GM13976 (cell line): ENCODE data around the gene DNAJB11.

ENCODE experiments used
- DNase-seq: peaks from one replicate; pipeline ENCODE4 v3.0.0; 2012; ENCODE audit warnings: low spot score
- in situ Hi-C: fragments of 300-500 bp; cut with MboI; formaldehyde crosslinking; loops from one replicate; pipeline ENCODE4 v1.12.0; 2022; ENCODE audit warnings: low sequenced_read_pairs, mixed read lengths, inconsistent platforms; ENCODE audit not compliant: unreplicated experiment
- TF ChIP-seq, protein P1 (sequence below): IDR thresholded peaks from 2 replicates; pipeline ENCODE4 v1.5.1; 2012; ENCODE audit warnings: borderline replicate concordance, mild to moderate bottlenecking; ENCODE audit not compliant: insufficient read depth; ENCODE audit errors: extremely low read depth, missing control alignments, control extremely low read depth

The DNAJB11 gene

DNA sequence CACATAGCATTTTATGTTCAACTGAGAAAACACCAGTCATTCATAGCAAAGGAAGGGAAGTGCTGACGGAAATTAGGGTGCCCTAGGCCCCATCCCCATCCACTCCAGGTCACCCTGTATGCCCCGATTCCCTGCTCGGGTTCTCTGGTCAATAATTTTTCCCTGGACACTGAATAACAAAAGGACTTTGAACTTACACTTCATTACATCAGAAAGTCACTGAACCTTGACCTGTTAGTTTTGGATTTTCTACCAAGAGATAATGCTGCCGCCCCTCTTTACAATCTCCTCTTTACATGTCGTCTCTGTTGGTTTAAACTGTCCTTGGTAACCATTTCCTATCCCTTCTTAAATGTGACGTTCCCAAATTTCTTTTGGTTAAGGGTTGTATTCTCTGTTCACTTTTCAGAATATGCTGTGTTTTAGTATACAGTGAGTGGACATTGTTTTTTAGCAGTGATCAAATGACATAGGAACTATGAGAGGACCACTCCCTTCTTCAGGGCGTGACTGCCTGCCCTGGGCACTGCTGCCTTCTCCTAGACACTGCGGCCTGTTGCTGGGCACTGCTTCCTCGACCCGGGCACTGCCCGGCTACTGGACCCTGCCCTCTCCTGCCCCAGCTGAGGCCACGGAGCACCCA, 28.7 kb downstream of the DNAJB11 start:
- no peak for DNase-seq
- in situ Hi-C loops: no loop called here
- TF ChIP-seq, protein P1, sequence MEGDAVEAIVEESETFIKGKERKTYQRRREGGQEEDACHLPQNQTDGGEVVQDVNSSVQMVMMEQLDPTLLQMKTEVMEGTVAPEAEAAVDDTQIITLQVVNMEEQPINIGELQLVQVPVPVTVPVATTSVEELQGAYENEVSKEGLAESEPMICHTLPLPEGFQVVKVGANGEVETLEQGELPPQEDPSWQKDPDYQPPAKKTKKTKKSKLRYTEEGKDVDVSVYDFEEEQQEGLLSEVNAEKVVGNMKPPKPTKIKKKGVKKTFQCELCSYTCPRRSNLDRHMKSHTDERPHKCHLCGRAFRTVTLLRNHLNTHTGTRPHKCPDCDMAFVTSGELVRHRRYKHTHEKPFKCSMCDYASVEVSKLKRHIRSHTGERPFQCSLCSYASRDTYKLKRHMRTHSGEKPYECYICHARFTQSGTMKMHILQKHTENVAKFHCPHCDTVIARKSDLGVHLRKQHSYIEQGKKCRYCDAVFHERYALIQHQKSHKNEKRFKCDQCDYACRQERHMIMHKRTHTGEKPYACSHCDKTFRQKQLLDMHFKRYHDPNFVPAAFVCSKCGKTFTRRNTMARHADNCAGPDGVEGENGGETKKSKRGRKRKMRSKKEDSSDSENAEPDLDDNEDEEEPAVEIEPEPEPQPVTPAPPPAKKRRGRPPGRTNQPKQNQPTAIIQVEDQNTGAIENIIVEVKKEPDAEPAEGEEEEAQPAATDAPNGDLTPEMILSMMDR: no peak

DNA sequence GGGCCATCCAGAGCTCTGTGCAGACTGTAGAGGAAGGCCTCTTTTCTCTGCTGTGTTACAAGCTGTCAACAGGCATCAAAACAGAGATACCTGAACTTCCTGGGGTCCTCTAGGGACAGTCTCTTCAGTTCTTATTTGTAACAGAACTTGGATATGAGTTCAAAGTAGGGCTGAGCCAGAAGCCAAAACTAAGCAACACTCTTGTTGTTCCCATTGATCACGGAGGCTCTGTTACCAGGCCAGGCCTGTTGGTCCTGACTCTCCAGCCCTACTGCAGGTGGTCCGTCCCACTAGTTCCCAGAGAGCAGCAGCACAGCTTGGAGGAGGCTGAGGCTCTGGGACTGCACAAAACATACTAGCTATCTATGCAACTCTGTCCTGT, 29.3 kb downstream of the DNAJB11 start:
- no peak for DNase-seq
- in situ Hi-C loops: no loop called here
- TF ChIP-seq, protein P1: no peak

- TF ChIP-seq, protein P1: no peak
- no peak for DNase-seq
- in situ Hi-C loops: no loop called here
Measured at GRCh38 chr3:186600896-186601295, 30.4 kb downstream of the DNAJB11 start.

DNA sequence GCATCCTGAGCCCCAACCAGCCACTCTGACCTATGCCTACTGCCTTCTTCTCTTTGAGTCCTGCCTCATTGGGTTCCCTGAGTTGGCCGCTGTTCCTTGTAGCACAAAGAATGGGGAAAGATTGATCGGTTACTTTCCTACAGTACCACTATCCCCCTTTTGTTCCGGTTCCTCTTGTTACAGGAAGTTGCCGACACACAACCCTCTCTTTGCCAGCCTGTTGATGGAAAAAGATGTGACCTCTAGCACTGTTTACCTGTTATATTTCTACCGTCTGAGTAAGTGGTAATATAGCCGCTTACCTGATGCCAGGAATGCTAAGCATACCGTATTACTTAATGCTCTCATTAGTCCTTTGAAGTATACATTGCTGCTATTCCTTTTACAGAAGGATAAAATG, 32.6 kb downstream of the DNAJB11 start:
- no peak for DNase-seq
- TF ChIP-seq, protein P1: no peak
- in situ Hi-C loops: no loop called here

- in situ Hi-C loops: no loop called here
- TF ChIP-seq, protein P1: no peak
- no peak for DNase-seq
Measured at GRCh38 chr3:186605078-186605477, 34.6 kb downstream of the DNAJB11 start.

DNA sequence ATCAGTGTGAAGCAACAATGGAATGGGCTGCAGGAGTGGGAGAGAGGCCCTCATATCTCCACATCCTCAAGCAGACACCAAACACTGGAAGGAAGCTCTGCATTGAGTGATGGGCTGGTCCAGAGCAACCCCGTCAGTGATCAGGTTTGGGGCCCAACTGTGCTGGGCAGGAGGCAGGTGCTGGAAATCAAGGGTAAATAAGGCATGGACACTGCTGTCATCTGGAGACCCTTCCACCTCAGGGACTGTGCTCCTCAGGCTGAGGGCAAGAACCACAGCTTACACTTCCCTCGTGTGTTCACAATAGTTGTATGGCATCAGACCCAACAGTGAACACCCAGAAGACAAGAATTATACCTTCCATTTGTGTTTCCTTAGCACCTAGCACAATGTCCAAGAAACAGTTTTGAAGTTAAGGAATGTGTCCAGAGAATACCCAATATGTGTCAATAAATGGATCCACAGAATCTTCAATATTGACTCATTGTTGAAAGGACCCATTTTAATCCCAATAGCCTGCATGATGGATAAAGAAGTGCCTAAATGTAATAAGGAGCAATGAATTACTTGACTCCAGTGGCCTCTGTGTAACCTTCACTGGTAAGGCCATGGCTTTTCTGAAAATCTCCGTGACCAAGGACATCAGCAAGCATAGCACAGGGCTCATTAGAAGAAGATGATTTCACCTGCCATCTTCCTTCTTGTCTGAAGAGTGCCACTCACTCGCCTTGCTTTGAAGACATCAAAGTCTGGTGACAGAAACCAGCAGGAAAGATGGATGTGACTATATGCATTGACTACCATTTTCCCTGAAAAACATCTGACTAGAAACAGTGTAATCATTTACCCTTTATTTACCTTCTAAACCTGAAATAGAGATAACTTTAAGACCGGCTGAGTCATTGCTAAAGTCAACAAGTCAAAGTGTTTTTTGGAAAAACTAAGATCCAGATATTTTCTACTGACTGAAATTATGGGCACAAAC, 35.3 kb downstream of the DNAJB11 start:
- TF ChIP-seq, protein P1: no peak
- no peak for DNase-seq
- in situ Hi-C loops: no loop called here
